WTC11 (cell line): ENCODE data around the gene SLC35F4. TPM values are rescaled to one million over a fixed set of nuclear protein-coding genes. Genes with fewer than 3 reads are reported as not detected.

ENCODE experiments used
- ATAC-seq: fragments of 200-7000 bp; cut with Tn5 transposase; 2 replicates; pipeline ENCODE4 v1.10.0; 2021; ENCODE audit warnings: mild to moderate bottlenecking, moderate library complexity
- CTCF ChIA-PET: fragments of 300-600 bp; sonication (Branson Sonifier 250); formaldehyde crosslinking; loops from one replicate; lab custom pipeline; 2021; ENCODE audit warnings: antibody characterized with exemption; lab: Charles Lee
- POLR2A ChIA-PET: fragments of 350-600 bp; sonication (Branson Sonifier 250); formaldehyde crosslinking; loops from one replicate; lab custom pipeline; 2021; ENCODE audit warnings: antibody characterized with exemption; lab: Charles Lee
- DNase-seq: peaks from one replicate; pipeline ENCODE4 v3.0.0; 2021; ENCODE audit warnings: low spot score
- H3K27ac Mint-ChIP-seq: 2 replicates; pipeline ENCODE4 v1.8.0; 2021; ENCODE audit warnings: mixed read lengths
- H3K27me3 Mint-ChIP-seq: 2 replicates; pipeline ENCODE4 v1.8.0; 2021; ENCODE audit warnings: low read depth, mild to moderate bottlenecking, moderate library complexity, mixed read lengths
- H3K36me3 Mint-ChIP-seq: 2 replicates; pipeline ENCODE4 v1.8.0; 2021; ENCODE audit warnings: mixed read lengths
- H3K4me1 Mint-ChIP-seq: 2 replicates; pipeline ENCODE4 v1.8.0; 2022; ENCODE audit warnings: mixed read lengths
- H3K4me3 Mint-ChIP-seq: 2 replicates; pipeline ENCODE4 v1.8.0; 2021; ENCODE audit warnings: mild to moderate bottlenecking, moderate library complexity, mixed read lengths
- H3K9me3 Mint-ChIP-seq: 2 replicates; pipeline ENCODE4 v1.8.0; 2021; ENCODE audit warnings: mixed read lengths
- AR ChIP-seq: fragments of 250-450 bp; sonication (Bioruptor Pico); IDR thresholded peaks from 2 replicates; pipeline ENCODE4 v1.9.0; 2021; ENCODE audit warnings: mild to moderate bottlenecking
- CREB1 ChIP-seq: sonication (generic); formaldehyde crosslinking; IDR thresholded peaks from 2 replicates; pipeline ENCODE4 v1.8.0; 2023; ENCODE audit warnings: mild to moderate bottlenecking, missing genetic modification reagents
- CREM ChIP-seq: sonication (generic); formaldehyde crosslinking; IDR thresholded peaks from 2 replicates; pipeline ENCODE4 v1.8.1; 2022; ENCODE audit warnings: mild to moderate bottlenecking, missing genetic modification reagents, moderate library complexity
- FOXJ3 ChIP-seq: sonication (generic); formaldehyde crosslinking; IDR thresholded peaks from 2 replicates; pipeline ENCODE4 v1.9.0; 2021; ENCODE audit warnings: missing genetic modification reagents, mild to moderate bottlenecking, borderline replicate concordance
- FOXP1 ChIP-seq: sonication (generic); formaldehyde crosslinking; IDR thresholded peaks from 2 replicates; pipeline ENCODE4 v1.8.0; 2022; ENCODE audit warnings: missing genetic modification reagents, mild to moderate bottlenecking, moderate library complexity, borderline replicate concordance
- MLX ChIP-seq: sonication (generic); formaldehyde crosslinking; IDR thresholded peaks from 2 replicates; pipeline ENCODE4 v1.8.1; 2023; ENCODE audit warnings: mild to moderate bottlenecking, missing genetic modification reagents, moderate library complexity
- NR1H2 ChIP-seq: sonication (generic); formaldehyde crosslinking; IDR thresholded peaks from 2 replicates; pipeline ENCODE4 v1.9.0; 2021; ENCODE audit warnings: mild to moderate bottlenecking, moderate library complexity, missing genetic modification reagents
- NR2C2 ChIP-seq: sonication (generic); formaldehyde crosslinking; IDR thresholded peaks from 2 replicates; pipeline ENCODE4 v1.8.0; 2022; ENCODE audit warnings: mild to moderate bottlenecking, missing genetic modification reagents
- OVOL2 ChIP-seq: fragments of 250-450 bp; sonication (Bioruptor Pico); IDR thresholded peaks from 2 replicates; pipeline ENCODE4 v1.9.0; 2021; ENCODE audit warnings: mild to moderate bottlenecking, borderline replicate concordance
- PRRX2 ChIP-seq: fragments of 250-450 bp; sonication (Bioruptor Pico); IDR thresholded peaks from 2 replicates; pipeline ENCODE4 v1.8.0; 2021; ENCODE audit warnings: mild to moderate bottlenecking
- RELA ChIP-seq: sonication (generic); formaldehyde crosslinking; IDR thresholded peaks from 2 replicates; pipeline ENCODE4 v1.8.1; 2022; ENCODE audit warnings: missing genetic modification reagents, mild to moderate bottlenecking, borderline replicate concordance
- RORB ChIP-seq: fragments of 250-450 bp; sonication (Bioruptor Pico); IDR thresholded peaks from 2 replicates; pipeline ENCODE4 v1.9.0; 2021; ENCODE audit warnings: mild to moderate bottlenecking
- SMAD3 ChIP-seq: sonication (generic); formaldehyde crosslinking; IDR thresholded peaks from 2 replicates; pipeline ENCODE4 v1.8.0; 2022; ENCODE audit warnings: missing genetic modification reagents, mild to moderate bottlenecking, borderline replicate concordance
- SOX15 ChIP-seq: fragments of 250-450 bp; sonication (Bioruptor Pico); IDR thresholded peaks from 2 replicates; pipeline ENCODE4 v1.9.0; 2021; ENCODE audit warnings: mild to moderate bottlenecking
- SP1 ChIP-seq: sonication (generic); formaldehyde crosslinking; conservative IDR thresholded peaks from 2 replicates; pipeline ENCODE4 v1.8.1; 2022; ENCODE audit warnings: missing genetic modification reagents
- STAT6 ChIP-seq: sonication (generic); formaldehyde crosslinking; conservative IDR thresholded peaks from 2 replicates; pipeline ENCODE4 v1.8.1; 2023; ENCODE audit warnings: mild to moderate bottlenecking, low read depth, missing genetic modification reagents, moderate library complexity
- USF1 ChIP-seq: sonication (generic); formaldehyde crosslinking; IDR thresholded peaks from 2 replicates; pipeline ENCODE4 v1.8.0; 2022; ENCODE audit warnings: mild to moderate bottlenecking, missing genetic modification reagents
- ZBTB21 ChIP-seq: sonication (generic); formaldehyde crosslinking; IDR thresholded peaks from 2 replicates; pipeline ENCODE4 v1.8.1; 2023; ENCODE audit warnings: mild to moderate bottlenecking, missing genetic modification reagents, borderline replicate concordance
- ZNF121 ChIP-seq: sonication (generic); formaldehyde crosslinking; IDR thresholded peaks from 2 replicates; pipeline ENCODE4 v1.8.0; 2023; ENCODE audit warnings: missing genetic modification reagents
- ZNF219 ChIP-seq: sonication (generic); formaldehyde crosslinking; IDR thresholded peaks from 2 replicates; pipeline ENCODE4 v1.8.0; 2023; ENCODE audit warnings: missing genetic modification reagents, mild to moderate bottlenecking, borderline replicate concordance
- ZNF396 ChIP-seq: fragments of 250-450 bp; sonication (Bioruptor Pico); IDR thresholded peaks from 2 replicates; pipeline ENCODE4 v1.8.0; 2021; ENCODE audit warnings: mild to moderate bottlenecking, moderate library complexity, borderline replicate concordance
- total RNA-seq: library from RNA; stranded (reverse); gene quantifications from 3 replicates; pipeline ENCODE4 v1.2.3, GENCODE V29; 2021
- TF ChIP-seq, protein P1 (sequence below): sonication (generic); formaldehyde crosslinking; IDR thresholded peaks from 2 replicates; pipeline ENCODE4 v1.8.1; 2022; ENCODE audit warnings: missing genetic modification reagents, borderline replicate concordance
- TF ChIP-seq, protein P2 (sequence below): sonication (generic); formaldehyde crosslinking; IDR thresholded peaks from 2 replicates; pipeline ENCODE4 v1.8.1; 2023; ENCODE audit warnings: mild to moderate bottlenecking, moderate library complexity, missing genetic modification reagents
- TF ChIP-seq, protein P3 (sequence below): fragments of 200-600 bp; IDR thresholded peaks from 2 replicates; pipeline ENCODE4 v1.8.0; 2022; ENCODE audit warnings: antibody characterized with exemption

SLC35F4 gene
- total RNA-seq, 1 experiment from 2014 or later, result not detected

- TF ChIP-seq RELA (CRISPR knock-in tag), result no peak
- TF ChIP-seq CREB1 (CRISPR knock-in tag), result no peak
- no peak for TF ChIP-seq FOXP1 (CRISPR knock-in tag)
- TF ChIP-seq RORB (CRISPR knock-in tag), result no peak
- TF ChIP-seq ZNF396 (CRISPR knock-in tag), result no peak
- no peak for TF ChIP-seq MLX (CRISPR knock-in tag)
- TF ChIP-seq OVOL2, result no peak
- TF ChIP-seq USF1, result no peak
- TF ChIP-seq PRRX2 (CRISPR knock-in tag), result no peak
- no peak for TF ChIP-seq CREM
- no peak for TF ChIP-seq NR2C2
- Mint-ChIP-seq H3K27me3 (no peaks in the 10 kb centered on the region), H3K4me3 (no peak overlapping the region), H3K9me3 (no peaks in the 10 kb centered on the region), H3K4me1 (no peaks in the 10 kb centered on the region), H3K27ac (no peak overlapping the region), H3K36me3 (no peaks in the 10 kb centered on the region)
- ChIA-PET POLR2A (no interaction called here), CTCF (no interaction called here)
- DNase-seq (no peak), ATAC-seq (no peak)
Observed at GRCh38 chr14:57889245-57889644, 23.4 kb upstream of the SLC35F4 start.

- H3K9me3 Mint-ChIP-seq, result no peaks in the 10 kb centered on the region
- DNase-seq, result no peak
- ATAC-seq, result no peak
- peaks cover 8% of the 10 kb centered on the region for H3K4me1 Mint-ChIP-seq
- H3K4me3 Mint-ChIP-seq, result no peak overlapping the region
- no peak overlapping the region for H3K27ac Mint-ChIP-seq
- H3K36me3 Mint-ChIP-seq, result no peaks in the 10 kb centered on the region
- peaks cover 6% of the 10 kb centered on the region for H3K27me3 Mint-ChIP-seq
- POLR2A ChIA-PET, result no interaction called here
- CTCF ChIA-PET, result interaction anchor here (1.6 to 2.1 kb wide), 2 partner anchors 78 to 192 kb away, joined by 3 to 5 read pairs; no protein-coding TSS in a partner anchor
- TF ChIP-seq, protein P1, sequence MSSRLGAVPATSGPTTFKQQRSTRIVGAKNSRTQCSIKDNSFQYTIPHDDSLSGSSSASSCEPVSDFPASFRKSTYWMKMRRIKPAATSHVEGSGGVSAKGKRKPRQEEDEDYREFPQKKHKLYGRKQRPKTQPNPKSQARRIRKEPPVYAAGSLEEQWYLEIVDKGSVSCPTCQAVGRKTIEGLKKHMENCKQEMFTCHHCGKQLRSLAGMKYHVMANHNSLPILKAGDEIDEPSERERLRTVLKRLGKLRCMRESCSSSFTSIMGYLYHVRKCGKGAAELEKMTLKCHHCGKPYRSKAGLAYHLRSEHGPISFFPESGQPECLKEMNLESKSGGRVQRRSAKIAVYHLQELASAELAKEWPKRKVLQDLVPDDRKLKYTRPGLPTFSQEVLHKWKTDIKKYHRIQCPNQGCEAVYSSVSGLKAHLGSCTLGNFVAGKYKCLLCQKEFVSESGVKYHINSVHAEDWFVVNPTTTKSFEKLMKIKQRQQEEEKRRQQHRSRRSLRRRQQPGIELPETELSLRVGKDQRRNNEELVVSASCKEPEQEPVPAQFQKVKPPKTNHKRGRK (CRISPR knock-in tag), result no peak
- TF ChIP-seq STAT6 (no peak), NR1H2 (CRISPR knock-in tag) (no peak), ZBTB21 (CRISPR knock-in tag) (no peak), ZNF219 (CRISPR knock-in tag) (no peak), SP1 (CRISPR knock-in tag) (no peak), FOXJ3 (CRISPR knock-in tag) (no peak), AR (CRISPR knock-in tag) (no peak), ZNF121 (no peak), SMAD3 (no peak), USF1 (no peak), SOX15 (CRISPR knock-in tag) (no peak)
- TF ChIP-seq, protein P2, sequence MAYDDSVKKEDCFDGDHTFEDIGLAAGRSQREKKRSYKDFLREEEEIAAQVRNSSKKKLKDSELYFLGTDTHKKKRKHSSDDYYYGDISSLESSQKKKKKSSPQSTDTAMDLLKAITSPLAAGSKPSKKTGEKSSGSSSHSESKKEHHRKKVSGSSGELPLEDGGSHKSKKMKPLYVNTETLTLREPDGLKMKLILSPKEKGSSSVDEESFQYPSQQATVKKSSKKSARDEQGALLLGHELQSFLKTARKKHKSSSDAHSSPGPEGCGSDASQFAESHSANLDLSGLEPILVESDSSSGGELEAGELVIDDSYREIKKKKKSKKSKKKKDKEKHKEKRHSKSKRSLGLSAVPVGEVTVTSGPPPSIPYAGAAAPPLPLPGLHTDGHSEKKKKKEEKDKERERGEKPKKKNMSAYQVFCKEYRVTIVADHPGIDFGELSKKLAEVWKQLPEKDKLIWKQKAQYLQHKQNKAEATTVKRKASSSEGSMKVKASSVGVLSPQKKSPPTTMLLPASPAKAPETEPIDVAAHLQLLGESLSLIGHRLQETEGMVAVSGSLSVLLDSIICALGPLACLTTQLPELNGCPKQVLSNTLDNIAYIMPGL, result no peak
- TF ChIP-seq, protein P3, sequence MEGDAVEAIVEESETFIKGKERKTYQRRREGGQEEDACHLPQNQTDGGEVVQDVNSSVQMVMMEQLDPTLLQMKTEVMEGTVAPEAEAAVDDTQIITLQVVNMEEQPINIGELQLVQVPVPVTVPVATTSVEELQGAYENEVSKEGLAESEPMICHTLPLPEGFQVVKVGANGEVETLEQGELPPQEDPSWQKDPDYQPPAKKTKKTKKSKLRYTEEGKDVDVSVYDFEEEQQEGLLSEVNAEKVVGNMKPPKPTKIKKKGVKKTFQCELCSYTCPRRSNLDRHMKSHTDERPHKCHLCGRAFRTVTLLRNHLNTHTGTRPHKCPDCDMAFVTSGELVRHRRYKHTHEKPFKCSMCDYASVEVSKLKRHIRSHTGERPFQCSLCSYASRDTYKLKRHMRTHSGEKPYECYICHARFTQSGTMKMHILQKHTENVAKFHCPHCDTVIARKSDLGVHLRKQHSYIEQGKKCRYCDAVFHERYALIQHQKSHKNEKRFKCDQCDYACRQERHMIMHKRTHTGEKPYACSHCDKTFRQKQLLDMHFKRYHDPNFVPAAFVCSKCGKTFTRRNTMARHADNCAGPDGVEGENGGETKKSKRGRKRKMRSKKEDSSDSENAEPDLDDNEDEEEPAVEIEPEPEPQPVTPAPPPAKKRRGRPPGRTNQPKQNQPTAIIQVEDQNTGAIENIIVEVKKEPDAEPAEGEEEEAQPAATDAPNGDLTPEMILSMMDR, result no peak
Observed at GRCh38 chr14:57884175-57884574, 18.3 kb upstream of the SLC35F4 start.
